Glutamatergic neuron (in vitro differentiated cells): ENCODE data around the gene SPAG6. TPM values are rescaled to one million over a fixed set of nuclear protein-coding genes. Genes with fewer than 3 reads are reported as not detected.

Experiments
- DNase-seq: peaks from one replicate; pipeline ENCODE4 v3.0.0; 2022
- H3K27ac Mint-ChIP-seq: one replicate; pipeline ENCODE4 v1.8.0; 2020; ENCODE audit warnings: mild to moderate bottlenecking, mixed read lengths, inconsistent platforms; ENCODE audit not compliant: unreplicated experiment
- H3K27me3 Mint-ChIP-seq: one replicate; pipeline ENCODE4 v1.8.0; 2020; ENCODE audit warnings: mild to moderate bottlenecking, moderate library complexity, mixed read lengths, inconsistent platforms; ENCODE audit not compliant: unreplicated experiment
- H3K36me3 Mint-ChIP-seq: one replicate; pipeline ENCODE4 v1.8.0; 2020; ENCODE audit warnings: mild to moderate bottlenecking, mixed read lengths, inconsistent platforms; ENCODE audit not compliant: unreplicated experiment
- H3K4me1 Mint-ChIP-seq: one replicate; pipeline ENCODE4 v1.8.0; 2020; ENCODE audit warnings: mild to moderate bottlenecking, low read depth, mixed read lengths, inconsistent platforms; ENCODE audit not compliant: unreplicated experiment
- H3K4me3 Mint-ChIP-seq: one replicate; pipeline ENCODE4 v1.8.0; 2020; ENCODE audit warnings: mild to moderate bottlenecking, mixed read lengths, inconsistent platforms; ENCODE audit not compliant: unreplicated experiment
- H3K9me3 Mint-ChIP-seq: one replicate; pipeline ENCODE4 v1.8.0; 2020; ENCODE audit warnings: mild to moderate bottlenecking, moderate library complexity, mixed read lengths, inconsistent platforms; ENCODE audit not compliant: unreplicated experiment
- total RNA-seq: library from RNA; stranded (reverse); fragmentation: NEBNext Ultra II Directional; extraction: Animal tissue kit (Norgen Biotek cat#: 25700); gene quantifications from one replicate; pipeline ENCODE4 v1.2.1, GENCODE V29; 2021; ENCODE audit not compliant: unreplicated experiment
- TF ChIP-seq, protein P1 (sequence below): fragments of 200-600 bp; sonication (generic); IDR thresholded peaks from one replicate; pipeline ENCODE4 v1.5.0; 2021; ENCODE audit not compliant: partially characterized antibody, unreplicated experiment

Gene SPAG6
- total RNA-seq, 1 donor from 2014 or later: not detected

DNA sequence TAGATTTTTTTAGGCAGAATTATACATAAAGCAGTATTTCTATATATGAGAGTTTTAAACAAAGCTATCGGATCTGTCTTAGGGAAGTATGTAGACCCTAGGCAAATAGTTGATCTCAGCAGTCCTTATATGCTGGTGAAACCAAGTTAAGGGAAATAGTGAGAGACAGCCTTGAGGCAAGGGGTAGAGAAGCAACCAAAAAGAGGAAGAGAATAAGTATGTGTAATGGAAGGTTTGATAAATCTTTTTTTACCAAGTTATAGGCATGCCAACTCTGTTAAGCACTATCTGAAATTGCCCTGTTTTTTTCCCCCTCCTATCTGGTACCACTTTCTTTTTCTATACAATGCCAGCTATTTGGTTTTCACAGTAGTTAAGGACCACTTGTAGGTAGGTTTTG, 19.9 kb downstream of the SPAG6 start:
- H3K36me3 Mint-ChIP-seq: no peaks in the 10 kb centered on the region
- TF ChIP-seq, protein P1, sequence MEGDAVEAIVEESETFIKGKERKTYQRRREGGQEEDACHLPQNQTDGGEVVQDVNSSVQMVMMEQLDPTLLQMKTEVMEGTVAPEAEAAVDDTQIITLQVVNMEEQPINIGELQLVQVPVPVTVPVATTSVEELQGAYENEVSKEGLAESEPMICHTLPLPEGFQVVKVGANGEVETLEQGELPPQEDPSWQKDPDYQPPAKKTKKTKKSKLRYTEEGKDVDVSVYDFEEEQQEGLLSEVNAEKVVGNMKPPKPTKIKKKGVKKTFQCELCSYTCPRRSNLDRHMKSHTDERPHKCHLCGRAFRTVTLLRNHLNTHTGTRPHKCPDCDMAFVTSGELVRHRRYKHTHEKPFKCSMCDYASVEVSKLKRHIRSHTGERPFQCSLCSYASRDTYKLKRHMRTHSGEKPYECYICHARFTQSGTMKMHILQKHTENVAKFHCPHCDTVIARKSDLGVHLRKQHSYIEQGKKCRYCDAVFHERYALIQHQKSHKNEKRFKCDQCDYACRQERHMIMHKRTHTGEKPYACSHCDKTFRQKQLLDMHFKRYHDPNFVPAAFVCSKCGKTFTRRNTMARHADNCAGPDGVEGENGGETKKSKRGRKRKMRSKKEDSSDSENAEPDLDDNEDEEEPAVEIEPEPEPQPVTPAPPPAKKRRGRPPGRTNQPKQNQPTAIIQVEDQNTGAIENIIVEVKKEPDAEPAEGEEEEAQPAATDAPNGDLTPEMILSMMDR: no peak
- no peaks in the 10 kb centered on the region for H3K9me3 Mint-ChIP-seq
- no peak for DNase-seq
- no peak overlapping the region for H3K4me3 Mint-ChIP-seq
- no peaks in the 10 kb centered on the region for H3K4me1 Mint-ChIP-seq
- no peak overlapping the region for H3K27ac Mint-ChIP-seq
- no peaks in the 10 kb centered on the region for H3K27me3 Mint-ChIP-seq

DNA sequence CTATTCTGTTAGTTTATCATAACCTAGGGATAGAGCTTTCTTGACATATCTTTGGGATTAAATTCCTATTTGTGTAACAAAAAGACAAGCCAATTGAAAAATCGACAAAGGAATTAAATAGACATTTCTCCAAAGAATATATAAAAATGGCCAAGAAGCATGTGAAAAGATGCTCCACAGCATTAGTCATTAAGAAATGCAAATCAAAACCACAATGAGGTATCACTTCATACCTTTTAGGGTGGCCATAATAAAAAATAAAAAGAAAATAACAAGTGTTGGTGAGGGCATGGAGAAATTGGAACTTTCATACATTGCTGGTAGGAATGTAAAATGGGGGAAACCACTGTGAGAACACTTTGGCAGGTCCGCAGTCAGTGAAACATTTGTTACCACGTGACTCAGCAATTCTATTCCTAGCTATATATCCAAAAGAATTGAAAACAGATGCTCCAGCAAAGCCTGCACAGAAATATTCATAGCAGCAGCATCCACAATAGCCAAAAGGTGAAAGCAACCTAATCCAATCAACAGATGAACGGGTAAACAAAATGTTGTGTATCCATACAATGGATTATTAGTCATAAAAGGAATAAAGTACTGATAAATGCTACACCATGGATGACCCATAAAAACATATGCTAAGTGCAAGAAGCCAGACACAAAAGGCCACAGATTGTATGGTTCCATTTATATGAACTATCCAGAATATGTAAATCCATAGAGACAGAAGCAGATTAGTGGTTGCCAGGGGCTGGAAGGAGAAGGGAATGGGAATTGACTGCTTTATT, 20.5 kb downstream of the SPAG6 start:
- DNase-seq: no peak
- H3K27me3 Mint-ChIP-seq: no peaks in the 10 kb centered on the region
- H3K9me3 Mint-ChIP-seq: no peaks in the 10 kb centered on the region
- H3K4me3 Mint-ChIP-seq: no peak overlapping the region
- H3K4me1 Mint-ChIP-seq: no peaks in the 10 kb centered on the region
- TF ChIP-seq, protein P1: no peak
- H3K36me3 Mint-ChIP-seq: no peaks in the 10 kb centered on the region
- no peak overlapping the region for H3K27ac Mint-ChIP-seq

DNA sequence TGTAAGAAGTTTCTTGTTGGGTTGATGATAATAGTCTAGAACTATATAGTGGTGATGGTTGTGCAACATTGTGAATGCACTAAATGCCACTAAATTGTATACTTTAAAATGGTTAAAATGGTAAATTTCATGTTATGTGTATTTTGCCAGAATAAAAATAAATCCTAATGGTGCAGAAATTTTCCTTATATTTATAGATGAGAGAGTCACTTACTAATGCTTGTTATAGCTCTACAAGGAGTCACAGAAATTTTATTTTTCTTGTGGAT, 21.1 kb downstream of the SPAG6 start:
- no peaks in the 10 kb centered on the region for H3K27me3 Mint-ChIP-seq
- DNase-seq: no peak
- H3K4me1 Mint-ChIP-seq: no peaks in the 10 kb centered on the region
- no peaks in the 10 kb centered on the region for H3K9me3 Mint-ChIP-seq
- TF ChIP-seq, protein P1: no peak
- no peak overlapping the region for H3K4me3 Mint-ChIP-seq
- no peaks in the 10 kb centered on the region for H3K36me3 Mint-ChIP-seq
- no peak overlapping the region for H3K27ac Mint-ChIP-seq

DNA sequence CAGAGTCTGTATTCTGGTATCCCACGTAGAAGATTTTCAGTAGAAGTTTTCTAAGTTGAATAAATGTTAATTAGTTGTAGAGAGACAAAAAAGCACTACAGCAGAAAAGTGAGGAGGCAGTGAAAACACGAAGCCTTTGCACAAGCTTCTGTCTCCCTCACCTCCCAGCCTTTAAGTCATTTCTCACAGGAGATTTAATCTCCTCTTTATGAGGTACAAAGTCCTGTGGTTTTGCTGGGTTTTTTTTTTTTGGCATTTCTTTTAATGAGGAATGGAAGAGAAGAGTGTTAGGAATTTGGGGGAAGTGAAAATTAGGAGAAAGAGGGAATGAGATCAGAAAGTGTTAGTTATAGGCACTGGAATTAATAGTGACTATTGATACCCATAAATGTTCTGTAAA, 21.5 kb downstream of the SPAG6 start:
- Mint-ChIP-seq H3K4me1 (no peaks in the 10 kb centered on the region), H3K27me3 (no peaks in the 10 kb centered on the region), H3K4me3 (no peak overlapping the region), H3K27ac (no peak overlapping the region), H3K9me3 (no peaks in the 10 kb centered on the region), H3K36me3 (no peaks in the 10 kb centered on the region)
- TF ChIP-seq, protein P1: no peak
- DNase-seq: no peak

DNA sequence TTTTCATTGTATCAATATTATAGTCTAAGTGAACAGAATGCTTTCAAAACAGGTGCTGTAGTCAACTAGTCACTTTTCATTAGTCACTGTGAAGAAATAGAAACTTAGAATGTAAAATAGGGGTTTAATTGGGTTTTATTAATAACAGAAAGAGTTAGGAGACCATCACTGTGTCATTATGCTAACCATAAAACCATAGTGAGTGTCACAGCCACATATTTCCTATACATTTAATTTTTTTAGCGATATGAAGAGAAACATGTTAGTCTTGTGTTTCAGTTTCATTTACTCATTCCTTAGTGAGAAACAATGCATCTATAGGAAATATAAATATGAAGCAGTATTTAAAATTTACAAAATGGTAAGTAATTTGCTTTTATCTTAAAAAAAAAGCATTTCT, 22.2 kb downstream of the SPAG6 start:
- Mint-ChIP-seq H3K4me3 (no peak overlapping the region), H3K27me3 (no peaks in the 10 kb centered on the region), H3K9me3 (no peaks in the 10 kb centered on the region), H3K4me1 (no peaks in the 10 kb centered on the region), H3K27ac (no peak overlapping the region), H3K36me3 (no peaks in the 10 kb centered on the region)
- TF ChIP-seq, protein P1: no peak
- DNase-seq: no peak
